B cell (primary cell): Measurements from ENCODE around the gene CASTOR1. TPM values are rescaled to one million over a fixed set of nuclear protein-coding genes. Genes with fewer than 3 reads are reported as not detected.

Source experiments
- ATAC-seq: fragments of 200-7000 bp; cut with Tn5 transposase; one replicate; pipeline ENCODE4 v1.10.0; 2021; ENCODE audit warnings: low read depth, mild to moderate bottlenecking, moderate number of reproducible peaks, moderate library complexity
- CTCF ChIA-PET: fragments of 350-600 bp; sonication (Branson Sonifier 250); formaldehyde crosslinking; loops from one replicate; lab custom pipeline; 2021; ENCODE audit warnings: antibody characterized with exemption, inconsistent platforms; lab: Charles Lee
- POLR2A ChIA-PET: fragments of 350-600 bp; sonication (Branson Sonifier 250); formaldehyde crosslinking; loops from one replicate; lab custom pipeline; 2021; ENCODE audit warnings: antibody characterized with exemption; lab: Charles Lee
- DNase-seq: peaks from one replicate; pipeline ENCODE4 v3.0.0; 2013
- H2AFZ ChIP-seq: 2 replicates; pipeline ENCODE4 v1.6.1; 2012; ENCODE audit warnings: mild to moderate bottlenecking, low read depth, low read length; ENCODE audit not compliant: insufficient read depth, poor library complexity, severe bottlenecking
- H3K27ac ChIP-seq, 2 donors: 1 replicate in 1 of 2; 2 replicates in 1 of 2; pipeline ENCODE4 v1.5.1; 2012 to 2013; ENCODE audit warnings: low read length in 2 of 2, mild to moderate bottlenecking in 2 of 2, moderate library complexity in 1 of 2
- H3K27me3 ChIP-seq, 4 experiments: fragments of 200-600 bp in 1 of 4; sonication (generic) in 1 of 4; replicated peaks in 1 of 4; 1 replicate in 2 of 4; 2 replicates in 2 of 4; pipeline versions ENCODE4 v1.6.1 to v1.7.0; 2013 to 2016; ENCODE audit warnings: low read length in 3 of 4, mild to moderate bottlenecking in 2 of 4, mixed read lengths in 1 of 4, moderate library complexity in 1 of 4; ENCODE audit not compliant: insufficient read depth in 4 of 4, control insufficient read depth in 3 of 4; ENCODE audit errors: control extremely low read depth in 1 of 4
- H3K36me3 ChIP-seq, 2 experiments: replicated peaks in 1 of 2; 1 replicate in 1 of 2; 2 replicates in 1 of 2; pipeline versions ENCODE4 v1.6.1 to v1.7.1; 2013; ENCODE audit warnings: low read length in 1 of 2; ENCODE audit not compliant: insufficient read depth in 2 of 2, control insufficient read depth in 1 of 2; ENCODE audit errors: control extremely low read depth in 1 of 2, extremely low read depth in 1 of 2
- H3K4me1 ChIP-seq, 2 donors: fragments of 200-600 bp in 1 of 2; sonication (generic) in 1 of 2; 1 replicate in 1 of 2; 2 replicates in 1 of 2; pipeline versions ENCODE4 v1.5.1 to v1.6.1; 2013 to 2017; ENCODE audit warnings: low read length in 2 of 2; ENCODE audit not compliant: control insufficient read depth in 2 of 2, insufficient read depth in 2 of 2
- H3K4me2 ChIP-seq: replicated peaks from 2 replicates; pipeline ENCODE3; 2012; ENCODE audit warnings: mild to moderate bottlenecking, low read depth, low read length; ENCODE audit not compliant: poor library complexity, severe bottlenecking
- H3K4me3 ChIP-seq, 5 experiments: fragments of 200-600 bp in 1 of 5; sonication (generic) in 1 of 5; 1 replicate in 3 of 5; 2 replicates in 2 of 5; pipeline versions ENCODE4 v1.5.1 to v1.7.0; 2011 to 2016; ENCODE audit warnings: low read length in 4 of 5, mild to moderate bottlenecking in 4 of 5, low read depth in 2 of 5, control low read depth in 1 of 5, moderate library complexity in 1 of 5; ENCODE audit not compliant: insufficient read depth in 1 of 5; ENCODE audit errors: control extremely low read depth in 1 of 5, extremely low read depth in 1 of 5
- H3K79me2 ChIP-seq: fragments of 200-600 bp; sonication (generic); one replicate; pipeline ENCODE4 v1.6.0; 2016; ENCODE audit warnings: low read length; ENCODE audit not compliant: control insufficient read depth, insufficient read depth
- H3K9ac ChIP-seq: fragments of 200-600 bp; sonication (generic); 2 replicates; pipeline ENCODE4 v1.6.1; 2017; ENCODE audit warnings: mild to moderate bottlenecking, low read length, moderate library complexity
- H3K9me3 ChIP-seq, 3 donors: one replicate each; pipeline versions ENCODE4 v1.6.1 to v1.7.1; 2013; ENCODE audit warnings: low read length in 2 of 3; ENCODE audit not compliant: control insufficient read depth in 2 of 3, insufficient read depth in 1 of 3; ENCODE audit errors: control extremely low read depth in 1 of 3
- H4K20me1 ChIP-seq: 2 replicates; pipeline ENCODE4 v1.6.0; 2012; ENCODE audit warnings: mild to moderate bottlenecking, low read length; ENCODE audit not compliant: insufficient read depth, control insufficient read depth, poor library complexity, severe bottlenecking
- H3K27ac Mint-ChIP-seq: one replicate; pipeline ENCODE4 v1.8.0; 2021; ENCODE audit warnings: mixed read lengths
- H3K27me3 Mint-ChIP-seq: one replicate; pipeline ENCODE4 v1.8.0; 2021; ENCODE audit warnings: mixed read lengths
- H3K4me1 Mint-ChIP-seq: one replicate; pipeline ENCODE4 v1.8.0; 2021; ENCODE audit warnings: mixed read lengths
- H3K4me3 Mint-ChIP-seq: one replicate; pipeline ENCODE4 v1.8.0; 2021; ENCODE audit warnings: mixed read lengths
- H3K9me3 Mint-ChIP-seq: one replicate; pipeline ENCODE4 v1.8.0; 2022; ENCODE audit warnings: mixed read lengths; ENCODE audit not compliant: insufficient read depth
- CTCF ChIP-seq: fragments of 200-600 bp; IDR thresholded peaks from one replicate; pipeline ENCODE4 v1.8.0; 2022; ENCODE audit warnings: antibody characterized with exemption, mild to moderate bottlenecking
- EZH2 ChIP-seq: IDR thresholded peaks from 2 replicates; pipeline ENCODE4 v1.6.1; 2012; ENCODE audit warnings: borderline replicate concordance, low read depth, mild to moderate bottlenecking, moderate library complexity, low read length; ENCODE audit not compliant: insufficient read depth, poor library complexity, severe bottlenecking
- WGBS: methylation state at CpG from one replicate; pipeline ENCODE4 v1.1.5; 2013; ENCODE audit warnings: missing lambda C conversion rate; ENCODE audit not compliant: insufficient coverage; 5-methylcytosine and 5-hydroxymethylcytosine counted together
- intact Hi-C: fragments of 100-400 bp; cut with micrococcal nuclease; formaldehyde crosslinking; loops from one replicate; pipeline ENCODE4 v1.10.0; 2022
- polyA plus RNA-seq: library from polyadenylated mRNA; depleted of rRNA; stranded (reverse); fragments of >200 nt; gene quantifications from 2 replicates; pipeline ENCODE4 v1.2.3, GENCODE V29; 2012
- total RNA-seq, 2 donors: library from RNA; stranded (reverse); fragments of 120-200 nt in 1 of 2; gene quantifications; 1 replicate in 1 of 2; 2 replicates in 1 of 2; pipeline versions ENCODE4 v1.2.3 to v1.2.4, GENCODE V29; 2013 to 2022

The CASTOR1 gene
- total and polyA plus RNA-seq, 2 donors (not counting 1 experiment from before 2014, with no cell fraction given) = 16.3 to 18.4 TPM

DNA sequence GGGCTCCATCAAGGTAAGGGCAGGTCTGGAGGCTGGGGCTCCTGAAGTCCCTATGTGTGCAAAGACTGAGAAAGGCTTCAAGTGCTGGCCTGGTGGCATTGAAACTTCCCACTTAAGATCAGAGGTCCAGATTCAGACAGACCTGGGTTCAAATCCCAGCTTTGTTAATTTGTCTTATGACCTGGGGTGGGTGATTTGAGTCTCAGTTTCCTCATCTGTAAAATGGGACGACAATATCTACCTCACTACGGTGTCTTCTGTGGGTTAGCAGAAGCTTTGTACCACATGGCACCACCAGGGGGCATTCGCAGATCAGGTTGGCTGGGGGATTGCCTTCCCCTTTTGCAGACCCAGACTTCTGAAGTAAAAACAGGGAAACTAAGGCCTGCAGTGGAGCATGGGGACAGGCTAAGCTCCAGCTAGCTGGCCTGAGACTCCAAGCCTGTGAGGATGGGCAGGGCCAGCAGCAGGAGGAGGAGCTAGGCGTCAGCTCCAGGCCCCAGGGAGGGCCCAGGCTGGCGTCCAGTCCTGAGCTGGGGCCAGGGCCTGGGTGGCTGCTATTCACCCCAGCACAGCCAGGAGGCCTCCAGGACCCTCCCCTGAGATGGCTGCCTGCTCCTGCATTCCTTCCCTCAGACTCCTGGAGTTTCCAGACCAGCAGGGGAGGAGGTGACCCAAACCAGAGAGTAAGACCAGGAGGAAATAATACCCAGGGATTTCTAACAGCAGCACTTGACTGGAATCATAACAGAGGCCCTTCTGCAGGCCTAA is 1.5 kb downstream of the CASTOR1 start:
- TF ChIP-seq CTCF (peak; percentile 91), EZH2 (no peak)
- peaks cover 23 to 44% of the 10 kb centered on the region in 2 donors for H3K4me1 ChIP-seq
- ChIA-PET CTCF (interaction anchor here (0.6 to 13.2 kb wide), 41 partner anchors 8 to 1709 kb away, joined by 3 to 510 read pairs (median 5); partner anchors contain the start of genes CCDC157, MTFP1, RNF215 and SEC14L2), POLR2A (interaction anchor here (0.7 to 5.9 kb wide), 8 partner anchors 17 to 136 kb away, joined by 3 to 64 read pairs (median 18); partner anchors contain the start of genes CCDC157, RNF215, SF3A1 and TBC1D10A)
- H3K27ac ChIP-seq = peak overlapping the region in 1 of 2 donors; percentile 39
- peak; percentile 92 for DNase-seq
- peaks cover 8% of the 10 kb centered on the region for H4K20me1 ChIP-seq
- peak overlapping the region; percentile 98 for H3K4me2 ChIP-seq
- no peaks in the 10 kb centered on the region for H3K9me3 ChIP-seq
- WGBS = 19% methylated on average over 2 of the region's 5 CpGs
- ATAC-seq = peak; percentile 31
- no peak overlapping the region for H3K9ac ChIP-seq
- H3K4me1 Mint-ChIP-seq = peaks cover 38% of the 10 kb centered on the region
- H3K27me3 Mint-ChIP-seq = no peaks in the 10 kb centered on the region
- H3K79me2 ChIP-seq = peaks cover 3% of the 10 kb centered on the region
- H2AFZ ChIP-seq = peak overlapping the region; percentile 63
- no peaks in the 10 kb centered on the region for H3K27me3 ChIP-seq
- peaks cover 0 to 17% of the 10 kb centered on the region in 2 experiments for H3K36me3 ChIP-seq
- no peaks in the 10 kb centered on the region for H3K9me3 Mint-ChIP-seq
- peak overlapping the region; percentile 93 for H3K4me3 Mint-ChIP-seq
- peak overlapping the region in 1 of 5 experiments; percentile 4 for H3K4me3 ChIP-seq
- H3K27ac Mint-ChIP-seq = peak overlapping the region; percentile 64
- intact Hi-C loops = loop anchor here (1.0 to 5.0 kb wide), 6 partner anchors 21 to 304 kb away; partner anchors contain the start of gene PES1
